ENCODE measurements around the gene HRAS. TPM values are rescaled to one million over a fixed set of nuclear protein-coding genes. Genes with fewer than 3 reads are reported as not detected.
"Not testable (repeated sequence)": the region's sequence is repeated elsewhere in the genome, so short reads cannot be mapped to it uniquely, and the experiment has no call there.

The HRAS gene
- total RNA-seq (2014; rRNA removed) = 58.1 and 70.7 TPM in 2 replicates
- polyA plus RNA-seq (2012) = 151 TPM

GRCh38 chr11:535519-536454 is at the start of gene HRAS:
Gene HRAS, minus strand, starts transcription at chr11:535576.
- DNase-seq (ENCODE audit: low read depth) = peak; percentile 87

- DNase-seq (ENCODE audit: low read depth) = no peak
Measured at GRCh38 chr11:584287-584686, 48.9 kb upstream of the HRAS start.

- no peak for DNase-seq (ENCODE audit: low read depth)
Measured at GRCh38 chr11:581752-582151, 46.4 kb upstream of the HRAS start.

GRCh38 chr11:581342-581741 is 46.0 kb upstream of the HRAS start:
- DNase-seq (ENCODE audit: low read depth) = no peak

- peak; percentile 23 for DNase-seq (ENCODE audit: low read depth)
Measured at GRCh38 chr11:579830-580601, 44.6 kb upstream of the HRAS start.

- no peak for DNase-seq (ENCODE audit: low read depth)
Measured at GRCh38 chr11:578276-579035, 43.1 kb upstream of the HRAS start.

GRCh38 chr11:577611-577894 is 42.2 kb upstream of the HRAS start:
- no peak for DNase-seq (ENCODE audit: low read depth)

- peak; percentile 7 for DNase-seq (ENCODE audit: low read depth)
Measured at GRCh38 chr11:576811-577610, 41.6 kb upstream of the HRAS start.

- DNase-seq (ENCODE audit: low read depth) = peak; percentile 92
Measured at GRCh38 chr11:575996-576768, 40.8 kb upstream of the HRAS start, which contains the start of gene PHRF1. Gene PHRF1, plus strand, starts transcription at chr11:576470. Its CDS starts 5,043 bp downstream, at chr11:581513.

- DNase-seq (ENCODE audit: low read depth) = no peak
Measured at GRCh38 chr11:575313-575995, 40.1 kb upstream of the HRAS start.

- peak; percentile 7 for DNase-seq (ENCODE audit: low read depth)
Measured at GRCh38 chr11:574632-575312, 39.4 kb upstream of the HRAS start.

GRCh38 chr11:574031-574570 is 38.7 kb upstream of the HRAS start:
- DNase-seq (ENCODE audit: low read depth) = not testable (repeated sequence)

- no peak for DNase-seq (ENCODE audit: low read depth)
Measured at GRCh38 chr11:573146-573759, 37.9 kb upstream of the HRAS start.

GRCh38 chr11:571802-572185 is 36.4 kb upstream of the HRAS start:
- DNase-seq (ENCODE audit: low read depth) = no peak

GRCh38 chr11:569158-569885 is 33.9 kb upstream of the HRAS start:
- no peak for DNase-seq (ENCODE audit: low read depth)

GRCh38 chr11:568306-569157 is 33.2 kb upstream of the HRAS start:
- peak; percentile 92 for DNase-seq (ENCODE audit: low read depth)
